HG03064 (cell line): ENCODE results near the gene ZNF23.

Source experiments
- ATAC-seq: cut with Tn5 transposase; IDR thresholded peaks from one replicate; pipeline ENCODE4 v1.9.1; 2021; ENCODE audit warnings: low read depth; ENCODE audit not compliant: unreplicated experiment

ZNF23 gene

GRCh38 chr16:71428883-71429282, 33.2 kb downstream of the ZNF23 start:
- ATAC-seq: no peak

- no peak for ATAC-seq
These were observed 33.7 kb downstream of the ZNF23 start for GRCh38 chr16:71428385-71428784.

- ATAC-seq: no peak
These were observed 35.0 kb downstream of the ZNF23 start for GRCh38 chr16:71426880-71427615.

- ATAC-seq: no peak
These were observed 35.8 kb downstream of the ZNF23 start for GRCh38 chr16:71426069-71426879.

GRCh38 chr16:71425746-71426068, 36.3 kb downstream of the ZNF23 start:
- ATAC-seq: no peak

GRCh38 chr16:71424626-71425025, 37.4 kb downstream of the ZNF23 start:
- ATAC-seq: no peak

GRCh38 chr16:71423865-71424264, 38.2 kb downstream of the ZNF23 start:
- no peak for ATAC-seq

- ATAC-seq: no peak
These were observed 39.0 kb downstream of the ZNF23 start for GRCh38 chr16:71423016-71423415.

GRCh38 chr16:71421911-71422310, 40.1 kb downstream of the ZNF23 start:
- ATAC-seq: no peak

GRCh38 chr16:71414038-71414437, 48.0 kb downstream of the ZNF23 start:
- no peak for ATAC-seq

GRCh38 chr16:71413341-71413740, 48.7 kb downstream of the ZNF23 start:
- no peak for ATAC-seq

GRCh38 chr16:71412270-71413160, 49.5 kb downstream of the ZNF23 start:
- ATAC-seq: no peak

- no peak for ATAC-seq
These were observed 51.9 kb downstream of the ZNF23 start for GRCh38 chr16:71410146-71410545.

- ATAC-seq: no peak
These were observed 52.9 kb downstream of the ZNF23 start for GRCh38 chr16:71409011-71409775.

GRCh38 chr16:71408536-71408935, 53.5 kb downstream of the ZNF23 start:
- ATAC-seq: no peak

- no peak for ATAC-seq
These were observed 54.3 kb downstream of the ZNF23 start for GRCh38 chr16:71407731-71408130.

GRCh38 chr16:71406724-71407123, 55.3 kb downstream of the ZNF23 start:
- no peak for ATAC-seq

GRCh38 chr16:71406316-71406715, 55.7 kb downstream of the ZNF23 start:
- no peak for ATAC-seq

GRCh38 chr16:71404364-71404763, 57.7 kb downstream of the ZNF23 start:
- no peak for ATAC-seq

- ATAC-seq: no peak
These were observed 59.4 kb downstream of the ZNF23 start for GRCh38 chr16:71402674-71403073.
